Measurements from ENCODE around the gene PLEKHA4. TPM values are rescaled to one million over a fixed set of nuclear protein-coding genes. Genes with fewer than 3 reads are reported as not detected.
"Not testable (repeated sequence)": the region's sequence is repeated elsewhere in the genome, so short reads cannot be mapped to it uniquely, and the experiment has no call there.

PLEKHA4 gene
- total RNA-seq, 1 experiment from 2014 or later: not detected

GRCh38 chr19:48793271-48793670 lies 75.1 kb downstream of the PLEKHA4 start:
- no peak overlapping the region for H3K27ac ChIP-seq (ENCODE audit: low read length)
- H3K9ac ChIP-seq (ENCODE audit: low read length): no peak overlapping the region
- H3K9me3 ChIP-seq (ENCODE audit: low read length): no peaks in the 10 kb centered on the region
- no peaks in the 10 kb centered on the region for H3K27me3 ChIP-seq (ENCODE audit: low read length)
- no peak for DNase-seq
- H4K20me1 ChIP-seq (ENCODE audit: insufficient read depth, low read depth, low read length): 0 out of 2 replicates have a peak, but pooled peaks cover 3% of the 10 kb centered on the region
- H3K36me3 ChIP-seq (ENCODE audit: insufficient read depth, low read length): no peaks in the 10 kb centered on the region
- no peaks in the 10 kb centered on the region for H3K79me2 ChIP-seq (ENCODE audit: low read length)
- no peak overlapping the region for H3K4me2 ChIP-seq (ENCODE audit: low read depth, low read length, poor library complexity, severe bottlenecking)
- H2AFZ ChIP-seq (ENCODE audit: low read length): no peak overlapping the region
- H3K4me1 ChIP-seq (ENCODE audit: low read length): no peaks in the 10 kb centered on the region; the same call in 1 of the 2 replicates
- no peaks in the 10 kb centered on the region for H3K9me2 ChIP-seq (replicated peaks; ENCODE audit: insufficient read depth, low read length)
- no peak overlapping the region for H3K4me3 ChIP-seq (ENCODE audit: low read length)

GRCh38 chr19:48787331-48787730 lies 81.1 kb downstream of the PLEKHA4 start:
- not testable (repeated sequence) for H2AFZ ChIP-seq (ENCODE audit: low read length); H3K4me3 ChIP-seq (ENCODE audit: low read length); H3K79me2 ChIP-seq (ENCODE audit: low read length); H3K9ac ChIP-seq (ENCODE audit: low read length); H3K9me2 ChIP-seq (replicated peaks; ENCODE audit: insufficient read depth, low read length); DNase-seq; H3K4me2 ChIP-seq (ENCODE audit: low read depth, low read length, poor library complexity, severe bottlenecking); H4K20me1 ChIP-seq (ENCODE audit: insufficient read depth, low read depth, low read length); H3K36me3 ChIP-seq (ENCODE audit: insufficient read depth, low read length); H3K27ac ChIP-seq (ENCODE audit: low read length); H3K27me3 ChIP-seq (ENCODE audit: low read length); H3K4me1 ChIP-seq (ENCODE audit: low read length); H3K9me3 ChIP-seq (ENCODE audit: low read length)

Small RNA genes lying within 50 kb of the gene (small RNA-seq; reads per million reads assigned to genes)
- gene RNU6-317P: not detected

Other genes starting within 250 kb of the PLEKHA4 start
- 3,031 and 4,148 TPM in 2 replicates for gene RPL18, start 249.4 kb downstream of the PLEKHA4 start, total RNA-seq (2014; rRNA removed; shearing (Covaris generic); ENCODE audit: low replicate concordance)
- gene SPHK2, start 249.1 kb downstream of the PLEKHA4 start, total RNA-seq (2014; rRNA removed; shearing (Covaris generic); ENCODE audit: low replicate concordance): 23.0 and 30.6 TPM in 2 replicates
- 8.5 and 16.4 TPM in 2 replicates for gene DBP, start 231.2 kb downstream of the PLEKHA4 start, total RNA-seq (2014; rRNA removed; shearing (Covaris generic); ENCODE audit: low replicate concordance)
- not detected in 2 replicates for gene CA11, start 222.4 kb downstream of the PLEKHA4 start, total RNA-seq (2014; rRNA removed; shearing (Covaris generic); ENCODE audit: low replicate concordance)
- 0.83 TPM in 1 of 2 replicates, not detected in the other for gene NTN5, start 195.6 kb downstream of the PLEKHA4 start, total RNA-seq (2014; rRNA removed; shearing (Covaris generic); ENCODE audit: low replicate concordance)
- not detected in 2 replicates for gene FUT2, start 172.6 kb downstream of the PLEKHA4 start, total RNA-seq (2014; rRNA removed; shearing (Covaris generic); ENCODE audit: low replicate concordance)
- 0.58 and 0.78 TPM in 2 replicates for gene MAMSTR, start 148.9 kb downstream of the PLEKHA4 start, total RNA-seq (2014; rRNA removed; shearing (Covaris generic); ENCODE audit: low replicate concordance)
- not detected in 2 replicates for gene RASIP1, start 128.0 kb downstream of the PLEKHA4 start, total RNA-seq (2014; rRNA removed; shearing (Covaris generic); ENCODE audit: low replicate concordance)
- not detected in 2 replicates for gene IZUMO1, start 121.7 kb downstream of the PLEKHA4 start, total RNA-seq (2014; rRNA removed; shearing (Covaris generic); ENCODE audit: low replicate concordance)
- gene FUT1, start 116.0 kb downstream of the PLEKHA4 start, total RNA-seq (2014; rRNA removed; shearing (Covaris generic); ENCODE audit: low replicate concordance): not detected in 2 replicates
- not detected in 2 replicates for gene FGF21, start 113.1 kb downstream of the PLEKHA4 start, total RNA-seq (2014; rRNA removed; shearing (Covaris generic); ENCODE audit: low replicate concordance)
- 45.9 and 74.6 TPM in 2 replicates for gene BCAT2, start 57.6 kb downstream of the PLEKHA4 start, total RNA-seq (2014; rRNA removed; shearing (Covaris generic); ENCODE audit: low replicate concordance)
- gene HSD17B14, start 32.1 kb downstream of the PLEKHA4 start, total RNA-seq (2014; rRNA removed; shearing (Covaris generic); ENCODE audit: low replicate concordance): 1.0 and 1.9 TPM in 2 replicates
- 22.6 and 31.3 TPM in 2 replicates for gene PPP1R15A, start 3.8 kb upstream of the PLEKHA4 start, total RNA-seq (2014; rRNA removed; shearing (Covaris generic); ENCODE audit: low replicate concordance)
- gene TULP2, start 30.1 kb upstream of the PLEKHA4 start, total RNA-seq (2014; rRNA removed; shearing (Covaris generic); ENCODE audit: low replicate concordance): not detected in 2 replicates
- 57.5 and 98.2 TPM in 2 replicates for gene NUCB1, start 31.7 kb upstream of the PLEKHA4 start, total RNA-seq (2014; rRNA removed; shearing (Covaris generic); ENCODE audit: low replicate concordance)
- gene DHDH, start 65.1 kb upstream of the PLEKHA4 start, total RNA-seq (2014; rRNA removed; shearing (Covaris generic); ENCODE audit: low replicate concordance): 1.4 and 3.3 TPM in 2 replicates
- 93.8 and 164 TPM in 2 replicates for gene BAX, start 86.3 kb upstream of the PLEKHA4 start, total RNA-seq (2014; rRNA removed; shearing (Covaris generic); ENCODE audit: low replicate concordance)
- 6,036 and 6,638 TPM in 2 replicates for gene FTL, start 96.7 kb upstream of the PLEKHA4 start, total RNA-seq (2014; rRNA removed; shearing (Covaris generic); ENCODE audit: low replicate concordance)
- gene GYS1, start 124.7 kb upstream of the PLEKHA4 start, total RNA-seq (2014; rRNA removed; shearing (Covaris generic); ENCODE audit: low replicate concordance): 39.0 and 42.6 TPM in 2 replicates
- gene RUVBL2, start 125.3 kb upstream of the PLEKHA4 start, total RNA-seq (2014; rRNA removed; shearing (Covaris generic); ENCODE audit: low replicate concordance): 107 and 298 TPM in 2 replicates
- not detected in 2 replicates for gene LHB, start 148.5 kb upstream of the PLEKHA4 start, total RNA-seq (2014; rRNA removed; shearing (Covaris generic); ENCODE audit: low replicate concordance)
- not detected in 2 replicates for gene CGB3, start 155.7 kb upstream of the PLEKHA4 start, total RNA-seq (2014; rRNA removed; shearing (Covaris generic); ENCODE audit: low replicate concordance)
- not detected in 2 replicates for gene CGB2, start 163.3 kb upstream of the PLEKHA4 start, total RNA-seq (2014; rRNA removed; shearing (Covaris generic); ENCODE audit: low replicate concordance)
- not detected in 2 replicates for gene CGB1, start 168.3 kb upstream of the PLEKHA4 start, total RNA-seq (2014; rRNA removed; shearing (Covaris generic); ENCODE audit: low replicate concordance)
- not detected in 2 replicates for gene CGB5, start 175.2 kb upstream of the PLEKHA4 start, total RNA-seq (2014; rRNA removed; shearing (Covaris generic); ENCODE audit: low replicate concordance)
- not detected in 2 replicates for gene CGB8, start 180.5 kb upstream of the PLEKHA4 start, total RNA-seq (2014; rRNA removed; shearing (Covaris generic); ENCODE audit: low replicate concordance)
- not detected in 2 replicates for gene CGB7, start 189.1 kb upstream of the PLEKHA4 start, total RNA-seq (2014; rRNA removed; shearing (Covaris generic); ENCODE audit: low replicate concordance)
- gene NTF4, start 196.2 kb upstream of the PLEKHA4 start, total RNA-seq (2014; rRNA removed; shearing (Covaris generic); ENCODE audit: low replicate concordance): not detected in 2 replicates
- not detected in 2 replicates for gene KCNA7, start 204.1 kb upstream of the PLEKHA4 start, total RNA-seq (2014; rRNA removed; shearing (Covaris generic); ENCODE audit: low replicate concordance)
- 420 and 646 TPM in 2 replicates for gene SNRNP70, start 216.8 kb upstream of the PLEKHA4 start, total RNA-seq (2014; rRNA removed; shearing (Covaris generic); ENCODE audit: low replicate concordance)
- 6.4 and 23.4 TPM in 2 replicates for gene LIN7B, start 245.8 kb upstream of the PLEKHA4 start, total RNA-seq (2014; rRNA removed; shearing (Covaris generic); ENCODE audit: low replicate concordance)

All from Karpas-422 (cell line).